Stomach (tissue), 9 donors: ENCODE data around the gene OR8D2. TPM values are rescaled to one million over a fixed set of nuclear protein-coding genes. Genes with fewer than 3 reads are reported as not detected.

Source experiments
- DNase-seq, 2 donors: peaks; one replicate each; pipeline versions ENCODE4 v3.0.0 to v3.0.0-alpha.2; 2013 to 2019
- H3K27ac ChIP-seq, 5 donors: fragments of 200-600 bp in 4 of 5; sonication (generic) in 4 of 5; one replicate each; pipeline ENCODE4 v1.5.1; 2013 to 2019; ENCODE audit warnings: mild to moderate bottlenecking in 1 of 5, moderate library complexity in 1 of 5
- H3K27me3 ChIP-seq, 3 donors: fragments of 200-600 bp; sonication (generic); one replicate each; pipeline ENCODE4 v1.5.1; 2017 to 2019; ENCODE audit warnings: mixed run types in 1 of 3
- H3K36me3 ChIP-seq, 4 donors: fragments of 200-600 bp; sonication (generic); 1 replicate in 3 of 4; 2 replicates in 1 of 4; pipeline ENCODE4 v1.5.1; 2016 to 2019
- H3K4me1 ChIP-seq, 4 donors: fragments of 200-600 bp; sonication (generic); one replicate each; pipeline ENCODE4 v1.5.1; 2016 to 2019
- H3K4me3 ChIP-seq, 4 donors: fragments of 200-600 bp; sonication (generic) in 3 of 4; one replicate each; pipeline ENCODE4 v1.5.1; 2016 to 2019; ENCODE audit warnings: mild to moderate bottlenecking in 1 of 4
- H3K9me3 ChIP-seq, 4 donors: fragments of 200-600 bp; sonication (generic); one replicate each; pipeline ENCODE4 v1.5.1; 2016 to 2019
- EP300 ChIP-seq: sonication (generic); formaldehyde crosslinking; IDR thresholded peaks from one replicate; pipeline ENCODE4 v1.6.1; 2017; ENCODE audit warnings: antibody characterized with exemption
- POLR2A ChIP-seq, 4 donors: fragments of 450-650 bp; IDR thresholded peaks; one replicate each; pipeline ENCODE4 v1.6.1; 2016; ENCODE audit warnings: antibody characterized with exemption in 4 of 4, control low read depth in 2 of 4, mild to moderate bottlenecking in 1 of 4, moderate library complexity in 1 of 4
- POLR2AphosphoS5 ChIP-seq, 3 donors: sonication (generic); formaldehyde crosslinking; IDR thresholded peaks; one replicate each; pipeline ENCODE4 v1.6.1; 2016; ENCODE audit warnings: antibody characterized with exemption in 3 of 3
- WGBS, 5 donors: extraction: QIAGEN DNeasy Blood & Tissue Kit in 3 of 5; methylation state at CpG; one replicate each; pipeline versions ENCODE4 v1.1.5 to v1.1.7; 2013 to 2018; 5-methylcytosine and 5-hydroxymethylcytosine counted together
- intact Hi-C: fragments of 100-400 bp; cut with DNase I; formaldehyde crosslinking; loops from one replicate; pipeline ENCODE4 v1.15.1; 2023; ENCODE audit warnings: low total_unique reads
- polyA plus RNA-seq, 3 donors: library from polyadenylated mRNA; stranded (reverse); fragments of 200-250 nt; gene quantifications; one replicate each; pipeline ENCODE4 v1.2.3, GENCODE V29; 2013
- total RNA-seq, 5 donors: library from RNA; depleted of rRNA; stranded (reverse); fragments of >200 nt; gene quantifications; one replicate each; pipeline versions ENCODE4 v1.1.0 to v1.2.3, GENCODE V29; 2014 to 2016
- TF ChIP-seq, protein P1 (sequence below), 7 experiments: fragments of 450-650 bp in 4 of 7; fragments of 200-600 bp in 3 of 7; sonication (generic) in 3 of 7; IDR thresholded peaks; one replicate each; pipeline ENCODE4 v1.5.1; 2016 to 2019; ENCODE audit warnings: antibody characterized with exemption in 7 of 7, control low read depth in 2 of 7, mild to moderate bottlenecking in 1 of 7
- donor health status: healthy with polysubstance abuse.
- donor health status: Bipolar disorder and iron deficiency.
- donor health status: healthy.

Gene OR8D2
- total and polyA plus RNA-seq, 8 donors, result not detected

DNA sequence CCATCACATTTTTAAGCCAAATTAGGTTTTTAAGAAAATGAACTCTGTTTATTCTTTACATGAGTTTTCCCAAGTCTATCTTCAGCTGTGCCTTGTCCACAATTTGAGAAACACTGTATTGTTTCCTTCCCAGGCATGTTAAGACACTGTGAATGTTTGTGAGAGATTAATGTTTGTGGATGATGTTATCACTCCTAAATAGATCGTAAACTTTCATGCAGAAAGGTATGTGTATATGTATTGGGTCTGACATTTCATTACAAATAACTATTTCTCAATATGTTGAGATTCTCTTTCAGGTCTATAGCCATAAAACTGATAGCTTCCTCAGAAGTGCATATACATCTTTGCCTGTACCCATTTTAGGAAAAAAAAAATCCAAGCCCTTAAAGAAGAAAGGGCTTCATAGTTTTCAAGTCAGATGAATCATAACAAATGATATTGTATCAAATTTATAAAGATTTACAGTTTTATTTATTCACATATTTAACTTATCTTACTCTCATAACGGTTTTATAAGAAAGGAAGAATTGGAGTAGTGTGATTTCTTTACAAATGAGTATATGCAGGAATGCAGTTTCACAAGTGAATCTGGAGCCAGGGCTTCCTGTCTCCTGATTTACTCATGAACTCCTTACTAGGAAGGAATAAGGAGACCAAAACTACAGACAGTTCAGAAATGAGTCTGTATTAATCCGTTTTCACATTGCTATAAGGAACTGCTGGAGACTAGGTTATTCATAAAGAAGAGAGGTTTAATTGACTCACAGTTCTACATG is 17.5 kb downstream of the OR8D2 start:
- WGBS, 5 donors, result 35 to 51% (median 44%) methylated on average over 3 of the region's 3 CpGs
- Histone ChIP-seq H3K27ac (no peak overlapping the region), H3K9me3 (no peaks in the 10 kb centered on the region), H3K27me3 (no peaks in the 10 kb centered on the region), H3K36me3 (no peaks in the 10 kb centered on the region), H3K4me1 (no peaks in the 10 kb centered on the region), H3K4me3 (no peak overlapping the region)
- TF ChIP-seq POLR2A (IDR thresholded peaks at IDR 0.05) (no peak), EP300 (no peak), POLR2AphosphoS5 (IDR thresholded peaks at IDR 0.05) (no peak)
- TF ChIP-seq, protein P1, sequence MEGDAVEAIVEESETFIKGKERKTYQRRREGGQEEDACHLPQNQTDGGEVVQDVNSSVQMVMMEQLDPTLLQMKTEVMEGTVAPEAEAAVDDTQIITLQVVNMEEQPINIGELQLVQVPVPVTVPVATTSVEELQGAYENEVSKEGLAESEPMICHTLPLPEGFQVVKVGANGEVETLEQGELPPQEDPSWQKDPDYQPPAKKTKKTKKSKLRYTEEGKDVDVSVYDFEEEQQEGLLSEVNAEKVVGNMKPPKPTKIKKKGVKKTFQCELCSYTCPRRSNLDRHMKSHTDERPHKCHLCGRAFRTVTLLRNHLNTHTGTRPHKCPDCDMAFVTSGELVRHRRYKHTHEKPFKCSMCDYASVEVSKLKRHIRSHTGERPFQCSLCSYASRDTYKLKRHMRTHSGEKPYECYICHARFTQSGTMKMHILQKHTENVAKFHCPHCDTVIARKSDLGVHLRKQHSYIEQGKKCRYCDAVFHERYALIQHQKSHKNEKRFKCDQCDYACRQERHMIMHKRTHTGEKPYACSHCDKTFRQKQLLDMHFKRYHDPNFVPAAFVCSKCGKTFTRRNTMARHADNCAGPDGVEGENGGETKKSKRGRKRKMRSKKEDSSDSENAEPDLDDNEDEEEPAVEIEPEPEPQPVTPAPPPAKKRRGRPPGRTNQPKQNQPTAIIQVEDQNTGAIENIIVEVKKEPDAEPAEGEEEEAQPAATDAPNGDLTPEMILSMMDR (IDR thresholded peaks at IDR 0.05), result no peak
- no peak for DNase-seq
- intact Hi-C loops, result no loop called here

DNA sequence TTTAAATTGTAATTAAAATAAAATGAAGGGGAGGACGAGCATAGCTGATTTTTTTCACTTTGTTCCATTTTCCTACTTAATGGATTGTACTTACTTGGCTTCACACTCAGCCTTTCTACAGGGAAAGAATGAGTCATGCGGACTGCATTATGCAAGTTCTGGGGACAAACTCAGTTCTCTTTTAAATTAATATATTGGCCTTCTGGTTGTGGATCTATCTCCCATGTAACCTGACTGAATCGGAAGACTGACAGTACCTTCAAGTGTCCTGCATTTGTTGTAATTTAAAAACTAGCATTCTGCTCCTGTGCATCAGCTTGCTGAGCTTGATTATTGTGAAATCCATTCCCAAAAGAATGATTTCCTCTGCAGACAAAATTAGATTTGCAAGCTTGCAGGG is 18.4 kb downstream of the OR8D2 start:
- no peak overlapping the region for H3K27ac ChIP-seq
- H3K4me3 ChIP-seq, result no peak overlapping the region
- intact Hi-C loops, result no loop called here
- no peaks in the 10 kb centered on the region for H3K9me3 ChIP-seq
- WGBS, 5 donors, result 61 to 82% (median 73%) methylated on average over 3 of the region's 3 CpGs
- H3K36me3 ChIP-seq, result no peaks in the 10 kb centered on the region
- TF ChIP-seq, protein P1 (IDR thresholded peaks at IDR 0.05), result no peak
- no peaks in the 10 kb centered on the region for H3K27me3 ChIP-seq
- H3K4me1 ChIP-seq, result no peaks in the 10 kb centered on the region
- no peak for DNase-seq

DNA sequence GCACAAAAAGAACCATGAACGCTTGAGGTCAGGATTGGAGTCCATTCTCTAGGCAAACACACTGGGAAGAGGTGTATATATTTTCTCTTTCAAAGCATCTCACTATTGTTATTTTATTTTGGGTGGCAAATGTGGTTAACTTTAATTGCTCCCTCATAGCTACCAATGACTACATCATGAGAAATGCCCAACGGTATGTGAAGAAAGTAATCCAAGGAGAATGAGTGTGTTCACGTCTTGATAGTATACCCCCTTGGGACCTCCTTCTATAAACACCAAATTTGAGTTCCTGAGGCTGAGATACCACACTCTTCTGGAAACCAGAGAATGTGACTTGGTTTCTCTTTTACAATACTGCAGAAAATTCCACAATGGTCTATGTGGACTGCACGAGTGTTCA is 22.1 kb downstream of the OR8D2 start:
- TF ChIP-seq EP300, result no peak
- Histone ChIP-seq H3K27me3 (no peaks in the 10 kb centered on the region), H3K4me3 (no peak overlapping the region), H3K4me1 (no peaks in the 10 kb centered on the region), H3K36me3 (no peaks in the 10 kb centered on the region), H3K27ac (no peak overlapping the region), H3K9me3 (no peaks in the 10 kb centered on the region)
- WGBS, 5 donors, result 82 to 87% (median 85%) methylated on average over 4 of the region's 4 CpGs
- DNase-seq, result no peak
- intact Hi-C loops, result no loop called here

DNA sequence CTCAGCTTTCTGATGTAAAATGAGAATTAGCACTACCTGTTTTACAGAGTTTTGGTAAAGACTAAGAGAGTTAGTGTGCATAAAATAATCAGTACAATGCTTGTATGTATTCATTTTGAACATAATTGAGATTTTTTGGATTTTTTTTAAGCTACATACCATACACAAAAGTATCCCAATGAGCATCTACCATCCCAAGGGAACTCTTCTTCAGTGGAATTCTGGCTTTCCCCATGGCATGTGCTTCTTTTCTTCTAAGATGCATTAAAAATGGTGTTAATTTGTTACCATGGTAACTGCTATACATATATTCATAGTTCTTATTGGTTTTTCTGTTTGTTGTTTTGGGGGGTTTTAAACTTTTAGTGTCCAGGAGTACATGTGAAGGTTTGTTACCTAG is 24.0 kb downstream of the OR8D2 start:
- Histone ChIP-seq H3K4me1 (no peaks in the 10 kb centered on the region), H3K36me3 (no peaks in the 10 kb centered on the region), H3K4me3 (no peak overlapping the region), H3K27ac (no peak overlapping the region), H3K9me3 (peaks cover 0 to 3% (median 1%) of the 10 kb centered on the region in 4 donors), H3K27me3 (no peaks in the 10 kb centered on the region)
- intact Hi-C loops, result no loop called here
- no peak for DNase-seq
- TF ChIP-seq EP300 (no peak), POLR2A (IDR thresholded peaks at IDR 0.05) (no peak)

DNA sequence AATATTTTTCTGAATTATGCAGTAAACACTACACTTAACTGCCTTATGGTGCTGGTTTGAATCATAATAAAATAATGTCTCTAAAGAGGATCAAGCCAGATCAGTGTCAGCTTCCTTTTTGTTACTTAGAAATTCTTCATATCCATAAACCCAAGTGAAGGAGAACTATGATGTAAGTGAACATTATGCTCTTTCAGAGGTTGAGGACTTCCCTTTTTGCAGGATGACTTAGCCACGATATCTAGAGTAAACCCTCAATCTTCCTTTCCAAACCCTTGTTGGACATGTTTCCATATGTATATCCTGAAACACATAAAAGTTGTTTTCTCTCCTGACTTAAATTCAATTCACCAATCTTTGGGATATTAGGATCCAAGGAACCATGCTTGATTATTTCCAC is 25.3 kb downstream of the OR8D2 start:
- no peak for DNase-seq
- no peaks in the 10 kb centered on the region for H3K4me1 ChIP-seq
- WGBS, 5 donors, result 36 to 76% (median 67%) methylated on average over 1 of the region's 1 CpG
- intact Hi-C loops, result no loop called here
- H3K4me3 ChIP-seq, result no peak overlapping the region
- H3K27me3 ChIP-seq, result no peaks in the 10 kb centered on the region
- TF ChIP-seq, protein P1 (IDR thresholded peaks at IDR 0.05), result no peak
- TF ChIP-seq POLR2AphosphoS5 (IDR thresholded peaks at IDR 0.05) (no peak), POLR2A (IDR thresholded peaks at IDR 0.05) (no peak), EP300 (no peak)
- H3K9me3 ChIP-seq, result peaks cover 0 to 16% (median 4%) of the 10 kb centered on the region in 4 donors
- no peaks in the 10 kb centered on the region for H3K36me3 ChIP-seq
- no peak overlapping the region for H3K27ac ChIP-seq
